ENCODE results near the gene ADSL. TPM values are rescaled to one million over a fixed set of nuclear protein-coding genes. Genes with fewer than 3 reads are reported as not detected.

ADSL gene
- total and polyA plus RNA-seq, 2 of the 4 experiments (the other 2 are of a cell fraction) = 93.6 to 229 TPM

- POLR2A ChIA-PET (ENCODE audit: unreplicated experiment) = no interaction called here
- peaks cover 10% of the 10 kb centered on the region for H3K9me1 ChIP-seq (ENCODE audit: insufficient read depth, low read length)
- H2BK120ac ChIP-seq (ENCODE audit: low read depth, low read length) = no peak overlapping the region
- H3K4me3 ChIP-seq (ENCODE audit: insufficient read depth, low read depth, low read length) = no peak overlapping the region
- CTCF ChIA-PET = no interaction called here
- H3K56ac ChIP-seq (ENCODE audit: extremely low read depth, insufficient read depth, low read length) = no peak overlapping the region
- H3K4me1 ChIP-seq (ENCODE audit: control insufficient read depth, insufficient read depth, low read length) = peaks cover 8% of the 10 kb centered on the region
- H2AK9ac ChIP-seq (replicated peaks; ENCODE audit: low read depth, low read length, poor library complexity) = no peak overlapping the region
- H2AK5ac ChIP-seq (ENCODE audit: low read depth, low read length) = no peak overlapping the region
- H3K14ac ChIP-seq (replicated peaks; ENCODE audit: low read depth, low read length) = no peak overlapping the region
- intact Hi-C loops (cut with micrococcal nuclease) = no loop called here
- dilution Hi-C loops (cut with HindIII; ENCODE audit: low sequenced_read_pairs, unreplicated experiment) = no loop called here
- H4K91ac ChIP-seq (ENCODE audit: insufficient read depth, low read depth, low read length) = no peak overlapping the region
- H3K23ac ChIP-seq (ENCODE audit: low read depth, low read length) = no peak overlapping the region
- no peak overlapping the region for H4K8ac ChIP-seq (ENCODE audit: low read depth in 2 of 2, low read length in 2 of 2)
- H3K4ac ChIP-seq (ENCODE audit: low read depth, low read length) = no peak overlapping the region
- H3K4me2 ChIP-seq (ENCODE audit: low read depth, low read length) = peak overlapping the region; percentile 78; the same call in 1 of the 2 replicates
- H3K79me1 ChIP-seq (ENCODE audit: low read depth in 1 of 2, low read length in 2 of 2) = peaks cover 0 to 12% of the 10 kb centered on the region in 2 experiments; a peak in 2 of 4 replicates
- H3K9me3 ChIP-seq (ENCODE audit: control insufficient read depth, insufficient read depth, low read length) = no peaks in the 10 kb centered on the region
- H3K27ac ChIP-seq (ENCODE audit: insufficient read depth, low read length) = no peak overlapping the region
- BruUV-seq (replicated peaks) = no TSS peak
- peak overlapping the region; percentile 90; the same call in 1 of the 2 replicates for H4K5ac ChIP-seq (ENCODE audit: low read depth, low read length)
- ATAC-seq (ENCODE audit: low read depth) (peak; percentile 59), DNase-seq (no peak)
- no peak overlapping the region for H3K9ac ChIP-seq (ENCODE audit: low read depth, low read length)
- no peak overlapping the region for H2BK20ac ChIP-seq (ENCODE audit: low read depth, low read length)
- H2BK15ac ChIP-seq (ENCODE audit: low read depth, low read length) = no peak overlapping the region
- H2BK5ac ChIP-seq (ENCODE audit: low read depth, low read length, poor library complexity, severe bottlenecking) = no peak overlapping the region
- H2AFZ ChIP-seq (replicated peaks; ENCODE audit: low read length, poor library complexity) = no peak overlapping the region
- H3K18ac ChIP-seq (ENCODE audit: low read depth, low read length) = peak overlapping the region; percentile 85; the same call in 1 of the 2 replicates
- H3K27me3 ChIP-seq (ENCODE audit: control insufficient read depth, insufficient read depth, low read length) = no peaks in the 10 kb centered on the region
- in situ Hi-C loops (cut with MboI; ENCODE audit: low sequenced_read_pairs) = no loop called here
- no peaks in the 10 kb centered on the region for H4K20me1 ChIP-seq (ENCODE audit: insufficient read depth, low read length)
- H3K36me3 ChIP-seq (ENCODE audit: control insufficient read depth, insufficient read depth, low read length) = peaks cover 35% of the 10 kb centered on the region
- TF ChIP-seq CHD1 (IDR thresholded peaks at IDR 0.05; ENCODE audit: low read depth, low read length) (no peak), RAD21 (IDR thresholded peaks at IDR 0.05; ENCODE audit: low read length) (no peak), ELK1 (IDR thresholded peaks at IDR 0.05; ENCODE audit: borderline replicate concordance, low read depth, low read length) (no peak), FOS (IDR thresholded peaks at IDR 0.05; ENCODE audit: low read depth, low read length) (no peak), SMC3 (IDR thresholded peaks at IDR 0.05; ENCODE audit: low read depth, low read length) (no peak), RFX5 (IDR thresholded peaks at IDR 0.05; ENCODE audit: low read depth, low read length) (no peak), BHLHE40 (IDR thresholded peaks at IDR 0.05; ENCODE audit: low read depth, low read length) (no peak), CTCF (conservative IDR thresholded peaks at IDR 0.05; ENCODE audit: low read depth, low read length) (no peak), MAFK (IDR thresholded peaks at IDR 0.05; ENCODE audit: low read depth, low read length) (no peak), POLR2A (IDR thresholded peaks at IDR 0.05; ENCODE audit: low read depth, low read length) (no peak), CEBPB (IDR thresholded peaks at IDR 0.05; ENCODE audit: low read depth, low read length) (no peak), MXI1 (IDR thresholded peaks at IDR 0.05; ENCODE audit: borderline replicate concordance, low read depth, low read length) (no peak), USF2 (IDR thresholded peaks at IDR 0.05; ENCODE audit: low read depth, low read length) (no peak)
These were observed 25.6 kb upstream of the ADSL start for GRCh38 chr22:40320687-40321086.
